T-helper 9 cell (primary cell): ENCODE results near the gene ATF6B.
"Not testable (repeated sequence)": the region's sequence is repeated elsewhere in the genome, so short reads cannot be mapped to it uniquely, and the experiment has no call there.

Experiments used
- DNase-seq: peaks from one replicate; pipeline ENCODE4 v3.0.0-alpha.2; 2020

Gene ATF6B

GRCh38 chr6:32102255-32102654 lies 25.8 kb downstream of the ATF6B start:
- DNase-seq, result no peak

DNA sequence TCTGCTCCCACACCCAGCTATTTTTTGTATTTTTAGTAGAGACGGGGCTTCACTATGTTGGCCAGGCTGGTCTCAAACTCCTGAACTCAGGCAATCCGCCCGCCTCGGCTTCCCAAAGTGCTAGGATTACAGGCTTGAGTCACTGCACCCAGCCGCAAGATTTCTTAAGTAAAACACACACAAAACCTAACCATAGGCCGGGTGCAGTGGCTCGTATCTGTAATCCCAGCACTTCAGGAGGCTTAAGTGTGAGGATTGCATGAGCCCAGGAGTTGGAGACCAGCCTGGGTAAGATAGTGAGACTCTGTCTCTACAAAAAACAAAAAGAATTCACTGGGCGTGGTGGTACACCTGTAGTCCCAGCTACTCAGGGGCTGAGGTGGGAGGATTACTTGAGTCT lies 27.8 kb downstream of the ATF6B start:
- DNase-seq, result not testable (repeated sequence)

DNA sequence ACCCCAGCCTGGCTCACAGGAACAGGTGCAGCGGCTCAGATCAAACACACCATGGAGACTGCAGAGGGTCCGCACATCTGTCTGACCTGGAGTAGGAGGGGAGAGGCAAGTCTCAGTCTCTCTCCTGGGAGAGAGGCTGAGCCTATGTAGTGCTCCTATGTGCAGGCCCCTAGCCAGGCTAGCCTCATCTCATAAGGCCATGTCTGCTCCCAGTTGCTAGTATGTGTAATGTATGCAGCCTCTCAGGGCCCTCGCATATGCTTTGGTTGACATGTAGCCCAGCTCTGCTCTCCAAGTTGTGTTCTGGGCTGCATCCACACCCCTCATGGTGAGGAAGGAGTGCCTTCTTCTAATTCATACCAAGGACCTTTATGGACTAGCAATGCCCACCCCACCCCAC lies 30.7 kb downstream of the ATF6B start:
- DNase-seq, result no peak

DNA sequence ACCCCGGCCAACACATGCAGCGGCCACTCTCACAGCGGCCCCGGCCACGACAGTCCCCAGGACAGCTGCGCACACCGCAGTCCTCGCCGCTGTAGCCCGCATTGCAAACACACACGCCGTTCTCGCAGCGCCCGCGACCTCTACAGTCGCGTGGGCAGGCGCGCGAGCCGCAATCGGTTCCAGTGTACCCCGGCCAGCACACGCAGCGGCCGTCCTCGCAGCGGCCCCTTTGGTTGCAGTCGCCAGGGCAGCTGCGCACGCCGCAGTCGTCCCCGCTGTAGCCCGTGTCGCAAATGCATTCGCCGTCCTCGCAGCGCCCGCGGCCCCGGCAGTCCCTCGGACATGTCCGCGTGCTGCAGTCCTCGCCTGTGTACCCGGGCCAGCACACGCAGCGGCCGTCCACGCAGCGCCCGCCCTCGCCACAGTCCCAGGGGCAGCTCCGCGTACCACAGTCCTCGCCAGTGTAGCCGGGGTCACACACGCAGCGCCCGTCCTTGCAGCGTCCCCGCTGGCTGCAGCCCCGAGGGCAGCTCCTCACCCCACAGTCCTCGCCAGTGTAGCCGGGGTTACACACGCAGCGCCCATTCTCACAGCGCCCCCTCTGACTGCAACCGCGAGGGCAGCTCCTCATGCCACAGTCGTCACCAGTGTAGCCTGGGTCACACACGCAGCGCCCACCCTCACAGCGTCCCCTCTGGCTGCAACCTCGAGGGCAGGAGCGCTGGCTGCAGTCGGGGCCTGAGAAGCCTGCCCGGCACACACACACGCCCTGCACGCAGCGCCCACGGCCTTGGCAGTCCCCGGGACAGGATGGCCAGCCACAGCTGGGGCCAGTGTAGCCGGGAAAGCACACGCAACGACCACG lies 31.4 kb downstream of the ATF6B start:
- no peak for DNase-seq

DNA sequence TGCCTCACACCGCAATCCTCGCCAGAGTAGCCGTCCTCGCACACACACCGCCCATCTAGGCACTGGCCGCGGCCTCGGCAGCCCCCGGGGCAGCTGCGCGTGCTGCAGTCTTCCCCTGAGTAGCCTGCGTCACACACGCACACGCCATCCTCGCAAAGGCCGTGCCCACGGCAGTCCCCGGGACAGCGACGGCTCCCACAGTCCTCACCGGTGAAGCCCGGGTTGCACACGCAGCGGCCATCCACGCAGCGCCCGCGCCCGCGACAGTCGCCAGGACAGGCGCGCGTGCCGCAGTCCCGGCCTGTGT lies 32.0 kb downstream of the ATF6B start:
- no peak for DNase-seq

- DNase-seq, result no peak
Observed at GRCh38 chr6:32095338-32096086, 32.5 kb downstream of the ATF6B start.

- DNase-seq, result no peak
Observed at GRCh38 chr6:32092760-32093497, 35.1 kb downstream of the ATF6B start.

DNA sequence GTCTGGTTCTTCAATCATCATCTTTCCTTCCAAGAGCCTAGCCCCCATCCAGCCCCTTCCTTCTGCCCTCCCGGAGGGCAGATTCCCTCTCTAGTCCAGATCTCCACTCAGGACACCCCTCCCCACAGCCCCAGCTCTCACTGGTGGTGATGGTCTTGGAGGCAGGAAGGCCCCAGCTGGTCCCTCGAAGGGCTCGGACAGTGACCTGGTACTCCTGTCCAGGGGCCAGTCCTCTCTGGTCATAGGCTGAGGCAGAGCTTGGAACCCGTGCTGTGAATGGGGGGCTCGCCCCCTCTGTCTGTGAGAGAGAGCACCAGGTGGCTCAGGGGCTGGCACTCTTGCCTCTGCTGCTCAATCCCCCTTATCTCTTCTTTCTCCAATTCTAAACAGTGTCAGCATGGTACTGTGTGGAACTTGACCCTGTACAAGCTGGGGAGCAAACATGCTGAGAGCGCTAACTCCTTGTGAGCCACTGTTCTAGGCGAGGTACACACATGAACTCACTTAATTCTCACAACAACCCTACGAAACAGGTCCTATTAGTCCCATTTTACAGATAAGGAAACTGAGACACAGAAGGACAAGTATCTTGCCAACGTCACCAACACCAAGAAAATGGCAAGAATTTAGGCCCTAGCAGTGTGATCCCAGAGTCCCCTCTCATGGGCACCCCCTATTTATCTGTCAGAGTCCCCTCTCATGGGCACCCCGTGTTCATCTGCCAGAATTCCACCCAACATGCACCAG lies 38.8 kb downstream of the ATF6B start:
- no peak for DNase-seq

DNA sequence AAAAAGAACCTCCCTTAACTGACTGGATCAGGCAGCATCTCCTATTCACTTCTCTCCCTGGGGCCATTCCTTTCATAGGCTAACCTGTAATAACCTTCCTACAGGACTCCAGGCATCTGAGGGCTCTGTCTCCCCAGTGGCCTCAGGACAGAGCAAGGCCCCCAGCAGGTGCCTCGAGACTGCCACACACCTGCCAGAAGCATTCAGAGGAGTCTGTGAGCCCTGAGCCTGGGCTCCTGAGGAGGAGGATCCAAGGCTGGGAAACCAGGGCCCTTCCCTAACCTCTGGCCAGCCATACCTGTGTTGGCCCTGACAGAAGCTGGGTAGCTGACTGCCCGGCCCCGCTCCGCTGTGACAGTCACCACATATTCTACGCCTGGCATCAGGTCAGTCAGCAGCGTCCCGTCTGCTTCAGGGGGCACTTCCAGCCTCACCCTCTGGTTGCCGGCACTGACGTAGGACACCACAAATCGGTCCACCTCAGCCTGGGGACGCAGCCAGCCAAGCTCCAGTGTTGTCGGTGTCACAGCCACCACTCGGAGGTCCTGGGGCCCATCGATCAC lies 39.5 kb downstream of the ATF6B start:
- no peak for DNase-seq

DNA sequence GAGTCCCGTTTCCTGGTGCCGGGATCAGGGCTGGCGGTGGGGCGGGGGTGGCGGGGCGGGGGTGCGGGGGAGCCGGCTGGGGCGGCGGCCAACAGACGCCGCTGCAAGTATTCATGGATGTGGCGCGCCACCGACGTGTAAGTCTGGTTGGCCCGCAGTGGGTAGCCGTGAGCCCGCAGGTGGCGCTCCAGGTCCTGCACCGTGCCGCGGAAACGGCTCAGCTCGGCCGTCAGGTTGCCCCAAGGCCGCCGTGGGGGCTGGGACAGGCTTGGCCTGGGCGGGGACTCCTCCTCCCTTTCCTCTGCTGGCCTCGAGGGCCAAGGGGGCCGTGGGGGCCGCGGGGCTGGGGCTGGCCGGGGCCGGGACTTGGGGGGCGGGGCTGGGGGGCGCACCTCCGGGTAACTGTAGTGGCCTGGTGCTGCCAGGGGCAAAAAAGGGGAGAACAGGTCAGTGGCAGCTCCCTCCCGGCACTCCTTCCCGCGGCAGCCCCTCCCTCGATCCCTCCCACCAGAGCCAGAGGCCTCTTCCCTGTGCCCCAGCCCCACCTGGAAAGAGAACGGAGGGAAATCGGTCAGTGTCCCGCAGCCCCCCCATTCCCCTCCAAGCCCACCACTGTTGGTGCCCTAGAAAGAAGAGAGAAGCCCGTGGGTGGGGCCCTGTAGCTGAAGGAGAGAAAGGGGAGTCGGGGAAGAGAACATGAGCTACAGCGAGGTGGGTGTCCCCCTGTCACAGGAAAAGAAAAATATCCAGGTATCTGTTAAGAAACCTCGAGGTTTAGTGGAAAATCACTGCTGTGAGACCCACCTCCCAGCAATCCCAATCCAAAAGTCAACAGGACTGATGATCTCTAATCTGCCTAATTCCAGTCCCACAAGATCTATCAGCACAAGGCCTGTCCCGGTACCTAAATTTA lies 40.2 kb downstream of the ATF6B start:
- DNase-seq, result peak; percentile 52

- no peak for DNase-seq
Observed at GRCh38 chr6:32086661-32087573, 41.1 kb downstream of the ATF6B start.

DNA sequence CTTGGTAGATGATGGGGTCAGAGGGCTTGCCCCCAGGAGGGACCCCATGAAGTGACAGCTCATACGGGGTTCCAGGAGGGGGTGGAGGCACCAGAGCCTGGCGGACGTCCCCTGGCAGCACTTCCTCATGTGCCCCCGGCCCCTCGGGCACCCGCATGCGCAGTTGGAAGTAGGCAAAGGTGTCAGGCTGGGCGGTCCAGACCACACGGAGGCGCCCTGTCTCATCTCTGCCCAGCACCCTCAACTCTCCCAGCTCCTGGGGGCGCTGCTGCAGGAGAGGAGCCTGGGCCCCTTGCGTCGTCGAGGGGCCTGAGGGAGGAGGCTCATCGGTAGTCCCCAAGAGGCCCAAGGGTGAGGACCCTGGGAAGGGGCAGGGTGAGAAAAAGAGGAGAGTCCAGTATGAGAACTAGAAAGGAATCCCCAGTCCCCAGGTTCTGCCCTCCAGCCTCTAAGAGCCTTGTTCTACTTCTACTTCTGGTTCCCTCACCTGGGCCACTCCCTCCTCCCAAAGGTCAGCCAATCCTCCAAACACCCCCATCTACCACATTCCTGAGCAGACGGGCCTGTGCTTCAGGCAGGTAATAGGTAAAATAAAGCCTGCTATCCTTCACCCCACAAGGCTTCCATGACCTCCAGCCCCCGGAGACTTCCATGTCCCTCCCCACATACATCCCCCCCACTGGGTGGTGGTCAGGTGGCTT lies 42.1 kb downstream of the ATF6B start:
- DNase-seq, result no peak

DNA sequence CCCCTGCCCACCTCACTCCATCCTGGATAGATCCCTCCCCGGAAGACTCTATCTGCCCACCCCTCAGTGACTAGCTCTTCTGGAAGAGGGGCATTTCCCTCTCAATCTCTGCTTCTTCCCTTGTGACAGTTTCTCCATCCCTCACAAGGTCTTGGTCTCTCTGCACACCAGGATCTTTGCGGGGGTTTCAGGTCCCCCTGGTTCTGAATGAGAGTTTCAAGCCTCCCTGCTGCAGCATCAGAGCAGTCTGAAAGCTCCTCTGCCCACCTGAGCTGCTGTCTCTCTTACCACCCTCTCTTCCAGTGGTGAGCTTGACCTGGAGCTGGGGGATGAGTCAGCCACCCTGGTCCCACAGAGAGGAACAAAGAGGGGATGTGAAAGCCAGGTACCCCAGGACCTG lies 43.3 kb downstream of the ATF6B start:
- no peak for DNase-seq

DNA sequence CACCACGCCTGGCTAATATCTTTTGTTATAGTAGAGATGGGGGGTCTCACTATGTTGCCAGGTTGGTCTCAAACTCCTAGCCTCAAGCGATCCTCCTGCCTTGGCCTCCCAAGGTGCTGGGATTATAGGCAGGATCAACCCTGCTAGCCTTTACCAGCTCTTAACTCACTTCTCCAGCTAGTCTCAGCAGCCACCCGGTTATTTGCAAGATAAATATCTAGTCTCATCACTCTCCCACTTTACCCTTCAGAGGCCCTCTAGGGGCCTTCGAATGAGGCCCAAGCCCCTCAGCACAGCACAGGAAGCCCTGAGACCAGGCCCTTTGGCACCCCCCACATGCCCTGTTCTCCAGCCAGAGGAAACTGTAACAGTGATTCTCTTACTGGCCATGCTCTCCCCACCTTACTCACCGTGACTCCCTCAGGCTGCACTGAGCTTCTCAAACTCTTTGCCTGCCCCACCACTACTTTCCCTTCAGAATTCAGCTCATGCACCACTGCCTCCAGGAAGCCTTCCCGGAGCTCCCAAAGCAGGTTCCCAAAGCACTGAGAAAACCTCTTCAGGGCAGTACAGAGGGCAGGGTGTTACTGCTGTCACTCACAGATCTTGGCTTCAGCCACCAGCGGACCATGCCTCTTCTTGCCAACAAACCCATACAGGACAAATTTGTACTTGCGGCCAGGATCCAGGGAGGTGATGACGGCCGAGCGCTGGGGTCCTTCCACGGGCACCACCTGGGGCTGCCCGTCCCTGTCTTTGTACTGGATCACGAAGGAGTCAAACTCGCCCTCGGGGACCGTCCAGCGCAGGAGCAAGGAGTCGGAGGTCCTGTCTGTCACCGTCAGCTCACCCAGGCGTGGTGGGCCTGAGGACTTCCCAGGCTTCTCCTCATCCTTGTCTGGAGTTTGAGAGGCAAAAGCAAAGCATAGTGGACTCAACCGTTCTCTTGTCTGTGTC lies 44.0 kb downstream of the ATF6B start:
- no peak for DNase-seq

GRCh38 chr6:32082935-32083334 lies 45.1 kb downstream of the ATF6B start:
- DNase-seq, result no peak

DNA sequence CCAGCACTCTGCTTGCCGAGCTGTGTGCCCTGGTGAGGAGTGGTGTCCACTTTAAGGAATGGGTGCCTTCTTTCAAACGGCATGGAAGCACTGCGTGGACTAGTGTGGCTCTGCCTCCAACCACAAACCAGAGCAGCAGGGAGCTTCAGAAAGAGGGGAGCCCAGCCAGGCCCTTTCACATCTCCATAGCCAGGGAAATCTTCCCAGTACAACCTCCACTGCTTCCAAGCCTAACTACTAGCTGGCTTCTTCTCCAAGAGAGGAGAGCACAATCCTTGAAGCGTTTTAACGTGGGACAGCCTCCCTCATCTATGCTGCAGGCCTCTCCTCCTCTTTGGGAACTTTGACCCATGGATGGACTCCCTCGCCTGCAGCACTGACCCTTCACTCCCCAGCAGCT lies 45.6 kb downstream of the ATF6B start:
- DNase-seq, result no peak

- no peak for DNase-seq
Observed at GRCh38 chr6:32081168-32081990, 46.7 kb downstream of the ATF6B start.
